Measurements from ENCODE around the gene CORO6.

DNA sequence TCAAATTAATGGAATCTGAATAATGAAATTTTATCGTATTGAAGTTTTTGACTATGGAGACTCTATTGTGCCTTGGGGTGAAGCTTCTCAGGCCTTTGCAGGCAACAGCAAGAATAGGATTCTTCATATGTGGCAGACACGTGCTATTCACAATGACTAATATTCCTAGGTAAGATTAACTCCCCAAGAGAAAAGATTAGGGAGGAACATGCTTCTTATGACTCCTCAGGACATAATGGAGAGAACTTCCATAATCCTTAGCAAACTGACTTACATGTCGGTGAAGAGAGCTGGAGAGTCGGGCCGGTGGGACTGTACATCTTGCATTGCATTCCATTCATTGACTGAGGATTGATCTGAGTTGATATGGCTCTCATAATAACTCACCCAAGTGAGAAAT lies 48.9 kb upstream of the CORO6 start:
- no peak for TF ChIP-seq CTCF (conservative IDR thresholded peaks at IDR 0.05)
- TF ChIP-seq EZH2 (IDR thresholded peaks at IDR 0.05; ENCODE audit: low read depth): no peak
